GM12878 (cell line): ENCODE measurements around the gene MOV10L1. TPM values are rescaled to one million over a fixed set of nuclear protein-coding genes. Genes with fewer than 3 reads are reported as not detected.

Source experiments
- ATAC-seq: fragments of 200-7000 bp; cut with Tn5 transposase; 3 replicates; pipeline ENCODE4 v1.9.1; 2020; ENCODE audit warnings: mild to moderate bottlenecking, moderate library complexity
- BruUV-seq: library from RNA; stranded (reverse); fragments of 400-500 nt; replicated peaks from 2 replicates; lab custom pipeline; 2021; lab: Mats Ljungman, UMichigan
- CTCF ChIA-PET: fragments of 300-600 bp; sonication (Branson Sonifier 250); formaldehyde crosslinking; extraction: SDS; loops from one replicate; lab custom pipeline; 2021; ENCODE audit warnings: inconsistent platforms; lab: Yijun Ruan, JAX
- POLR2A ChIA-PET: fragments of 350-600 bp; formaldehyde crosslinking; extraction: SDS; loops from one replicate; lab custom pipeline; 2021; ENCODE audit warnings: inconsistent platforms; lab: Charles Lee
- RAD21 ChIA-PET: fragments of 300-600 bp; sonication (Branson Sonifier 250); formaldehyde crosslinking; loops from one replicate; lab custom pipeline; 2023; ENCODE audit warnings: antibody characterized with exemption; ENCODE audit not compliant: unreplicated experiment; lab: Charles Lee
- SMC1A ChIA-PET: fragments of 300-600 bp; sonication (Branson Sonifier 250); formaldehyde crosslinking; loops from one replicate; lab custom pipeline; 2023; ENCODE audit not compliant: unreplicated experiment, uncharacterized antibody; lab: Charles Lee
- DNase-seq: peaks from one replicate; pipeline ENCODE4 v3.0.0-alpha.2; 2011; ENCODE audit warnings: low read depth, low spot score
- FAIRE-seq: peaks from 3 replicates; lab custom pipeline; 2011; peaks lifted over from hg19 to GRCh38; lab: Jason Lieb, UNC
- H2AFZ ChIP-seq: 2 replicates; pipeline ENCODE4 v1.6.0; 2011; ENCODE audit warnings: low read depth, low read length, control low read depth; ENCODE audit not compliant: control insufficient read depth
- H3K27ac ChIP-seq: 2 replicates; pipeline ENCODE4 v1.5.1; 2011; ENCODE audit warnings: control low read depth; ENCODE audit not compliant: control insufficient read depth, insufficient read depth
- H3K27me3 ChIP-seq, 2 experiments: replicated peaks in 1 of 2; 2 replicates each; pipeline versions ENCODE4 v1.6.0 to v1.6.1; 2011; ENCODE audit warnings: low read length in 1 of 2; ENCODE audit not compliant: control insufficient read depth in 2 of 2, insufficient read depth in 2 of 2
- H3K36me3 ChIP-seq, 2 experiments: 2 replicates each; pipeline ENCODE4 v1.5.1; 2011; ENCODE audit warnings: low read length in 1 of 2; ENCODE audit not compliant: control insufficient read depth in 2 of 2, insufficient read depth in 2 of 2
- H3K4me1 ChIP-seq: 2 replicates; pipeline ENCODE4 v1.6.1; 2011; ENCODE audit warnings: mild to moderate bottlenecking, low read length, moderate library complexity, mixed read lengths; ENCODE audit not compliant: control insufficient read depth, insufficient read depth
- H3K4me2 ChIP-seq: 2 replicates; pipeline ENCODE4 v1.6.0; 2011; ENCODE audit warnings: control low read depth; ENCODE audit not compliant: control insufficient read depth, insufficient read depth
- H3K4me3 ChIP-seq: fragments of 200-600 bp; sonication (generic); 2 replicates; pipeline ENCODE4 v1.5.1; 2016
- H3K79me2 ChIP-seq: 2 replicates; pipeline ENCODE4 v1.6.0; 2011; ENCODE audit warnings: low read length; ENCODE audit not compliant: control insufficient read depth, insufficient read depth
- H3K9ac ChIP-seq: 2 replicates; pipeline ENCODE4 v1.8.0; 2011; ENCODE audit warnings: low read length, control low read depth, mixed read lengths; ENCODE audit not compliant: control insufficient read depth, insufficient read depth
- H3K9me3 ChIP-seq: replicated peaks from 3 replicates; pipeline ENCODE4 v1.5.1; 2011; ENCODE audit warnings: mild to moderate bottlenecking, low read length; ENCODE audit not compliant: control insufficient read depth, insufficient read depth
- H4K20me1 ChIP-seq: 2 replicates; pipeline ENCODE4 v1.6.0; 2011; ENCODE audit not compliant: control insufficient read depth, insufficient read depth
- ATF2 ChIP-seq: IDR thresholded peaks from 2 replicates; pipeline ENCODE4 v1.6.1; 2012; ENCODE audit warnings: low read length, inconsistent platforms
- DPF2 ChIP-seq: fragments of 450-650 bp; IDR thresholded peaks from 2 replicates; pipeline ENCODE4 v1.6.1; 2017; ENCODE audit warnings: mild to moderate bottlenecking
- JUNB ChIP-seq: IDR thresholded peaks from 2 replicates; pipeline ENCODE4 v1.6.1; 2016; ENCODE audit warnings: antibody characterized with exemption, mild to moderate bottlenecking
- JUND ChIP-seq: IDR thresholded peaks from 2 replicates; pipeline ENCODE4 v1.6.1; 2012; ENCODE audit warnings: low read depth, mild to moderate bottlenecking, low read length, improper control_type of control experiment, moderate library complexity
- MEF2A ChIP-seq: IDR thresholded peaks from 2 replicates; pipeline ENCODE4 v1.6.1; 2011; ENCODE audit warnings: low read depth, mild to moderate bottlenecking, low read length, moderate library complexity; ENCODE audit not compliant: insufficient read depth
- RUNX3 ChIP-seq: IDR thresholded peaks from 2 replicates; pipeline ENCODE4 v1.6.1; 2012; ENCODE audit warnings: low read length, inconsistent platforms
- TCF7 ChIP-seq: IDR thresholded peaks from 2 replicates; pipeline ENCODE4 v1.6.1; 2014; ENCODE audit warnings: antibody characterized with exemption, borderline replicate concordance
- ZBTB33 ChIP-seq: fragments of 450-650 bp; IDR thresholded peaks from 2 replicates; pipeline ENCODE4 v1.6.1; 2017; ENCODE audit warnings: mild to moderate bottlenecking
- ZSCAN29 ChIP-seq: fragments of 450-650 bp; IDR thresholded peaks from 2 replicates; pipeline ENCODE4 v1.6.1; 2017; ENCODE audit warnings: mild to moderate bottlenecking, moderate library complexity
- WGBS: methylation state at CpG from one replicate; pipeline ENCODE4 v1.1.6; 2016; ENCODE audit warnings: low lambda C conversion rate; ENCODE audit not compliant: insufficient replicate concordance, insufficient coverage; ENCODE audit errors: missing lambda C conversion rate; 5-methylcytosine and 5-hydroxymethylcytosine counted together
- in situ Hi-C: fragments of 300-500 bp; cut with MboI; formaldehyde crosslinking; loops from 9 replicates; pipeline ENCODE4 v1.14.3; 2018; ENCODE audit warnings: mixed read lengths
- intact Hi-C: fragments of 100-400 bp; cut with micrococcal nuclease; formaldehyde crosslinking; loops from one replicate; pipeline ENCODE4 v1.14.2; 2022; ENCODE audit not compliant: unreplicated experiment
- polyA plus RNA-seq, 11 experiments: library from polyadenylated mRNA; depleted of rRNA in 4 of 11; unstranded in 6 of 11; stranded (reverse) in 5 of 11; fragments of >200 nt; fragmentation: Nextera tagmentation in 4 of 11; fragmentation: Illumina TruSeq in 1 of 11; extraction: Ambion mirVana in 4 of 11; extraction: Trizol in 1 of 11; gene quantifications; 1 replicate in 1 of 11; 2 replicates in 10 of 11; pipeline versions ENCODE4 v1.2.1 to v1.2.3, GENCODE V29; 2011 to 2016; ENCODE audit warnings: inconsistent platforms in 2 of 11, missing spikeins in 2 of 11, low read depth in 1 of 11
- total RNA-seq, 4 experiments: library from RNA; depleted of rRNA in 3 of 4; stranded (reverse); fragments of >200 nt in 3 of 4; fragmentation: Illumina TruSeq in 1 of 4; extraction: Trizol in 1 of 4; gene quantifications; 2 replicates each; pipeline versions ENCODE4 v1.2.1 to v1.2.3, GENCODE V29; 2013 to 2021

MOV10L1 gene
- total and polyA plus RNA-seq, 10 of the 15 experiments (the other 5 are each of a cell fraction or from before 2014, with no cell fraction given) = 0.22 TPM; not detected in 9

GRCh38 chr22:50068096-50068495, 21.7 kb upstream of the MOV10L1 start:
- no peaks in the 10 kb centered on the region for H3K9me3 ChIP-seq
- H3K4me3 ChIP-seq = no peak overlapping the region
- H3K4me2 ChIP-seq = no peak overlapping the region
- no peaks in the 10 kb centered on the region for H3K79me2 ChIP-seq
- no peak overlapping the region for H3K27ac ChIP-seq
- no peak overlapping the region for H3K9ac ChIP-seq
- FAIRE-seq = no peak
- CTCF ChIA-PET = no interaction called here
- DNase-seq = no peak
- POLR2A ChIA-PET = no interaction called here
- TF ChIP-seq ZSCAN29 (no peak), MEF2A (no peak), DPF2 (no peak), JUNB (no peak), TCF7 (no peak), ATF2 (no peak), RUNX3 (no peak), ZBTB33 (no peak), JUND (no peak)
- no peaks in the 10 kb centered on the region; a peak in 2 of 4 replicates for H3K27me3 ChIP-seq
- H4K20me1 ChIP-seq = no peaks in the 10 kb centered on the region
- in situ Hi-C loops (no loop called here), intact Hi-C loops (no loop called here)
- no peaks in the 10 kb centered on the region for H3K4me1 ChIP-seq
- ATAC-seq = no peak
- H3K36me3 ChIP-seq = no peaks in the 10 kb centered on the region
- BruUV-seq = no TSS peak
- RAD21 ChIA-PET = interaction anchor here (0.7 kb wide), 1 partner anchor 65 kb away, joined by 4 read pairs; no protein-coding TSS in a partner anchor
- 60% methylated on average over 11 of the region's 11 CpGs for WGBS
- no peak overlapping the region for H2AFZ ChIP-seq
- SMC1A ChIA-PET = no interaction called here
